Lower lobe of right lung (tissue), 2 donors: ENCODE measurements around the gene DNM3. TPM values are rescaled to one million over a fixed set of nuclear protein-coding genes. Genes with fewer than 3 reads are reported as not detected.
A peak's percentile ranks its signal among the peaks of the same experiment; 100 is the strongest.

Experiments
- ATAC-seq, 2 donors: fragments of 200-7000 bp; cut with Tn5 transposase; one replicate each; pipeline ENCODE4 v1.9.1; 2020 to 2022; ENCODE audit warnings: mild to moderate bottlenecking in 2 of 2, moderate library complexity in 2 of 2
- DNase-seq: peaks from one replicate; pipeline ENCODE4 v3.0.0-alpha.2; 2020
- H3K27ac ChIP-seq: fragments of 200-600 bp; one replicate; pipeline ENCODE4 v1.8.0; 2022
- H3K27me3 ChIP-seq: fragments of 200-600 bp; one replicate; pipeline ENCODE4 v1.8.0; 2022; ENCODE audit warnings: low read depth
- H3K36me3 ChIP-seq: fragments of 200-600 bp; one replicate; pipeline ENCODE4 v1.8.0; 2022; ENCODE audit warnings: mild to moderate bottlenecking
- H3K4me1 ChIP-seq: fragments of 200-600 bp; one replicate; pipeline ENCODE4 v1.8.0; 2022
- H3K4me3 ChIP-seq: fragments of 200-600 bp; one replicate; pipeline ENCODE4 v1.8.0; 2022; ENCODE audit warnings: mild to moderate bottlenecking
- H3K9me3 ChIP-seq: fragments of 200-600 bp; one replicate; pipeline ENCODE4 v1.8.0; 2022
- CTCF ChIP-seq: fragments of 200-600 bp; IDR thresholded peaks from one replicate; pipeline ENCODE4 v1.8.0; 2022; ENCODE audit warnings: antibody characterized with exemption, mild to moderate bottlenecking
- intact Hi-C: fragments of 100-400 bp; cut with DNase I; formaldehyde crosslinking; loops from one replicate; pipeline ENCODE4 v1.11.0; 2022
- total RNA-seq: library from RNA; stranded (reverse); fragmentation: NEBNext Ultra II Directional; extraction: Animal tissue kit (Norgen Biotek cat#: 25700); gene quantifications from one replicate; pipeline ENCODE4 v1.2.1, GENCODE V29; 2021
- donor health status: DM: no; HTN: yes; CAD: no; lungs with severe emphysema.

DNM3 gene
- total RNA-seq, 1 donor from 2014 or later = 12.4 TPM

DNA sequence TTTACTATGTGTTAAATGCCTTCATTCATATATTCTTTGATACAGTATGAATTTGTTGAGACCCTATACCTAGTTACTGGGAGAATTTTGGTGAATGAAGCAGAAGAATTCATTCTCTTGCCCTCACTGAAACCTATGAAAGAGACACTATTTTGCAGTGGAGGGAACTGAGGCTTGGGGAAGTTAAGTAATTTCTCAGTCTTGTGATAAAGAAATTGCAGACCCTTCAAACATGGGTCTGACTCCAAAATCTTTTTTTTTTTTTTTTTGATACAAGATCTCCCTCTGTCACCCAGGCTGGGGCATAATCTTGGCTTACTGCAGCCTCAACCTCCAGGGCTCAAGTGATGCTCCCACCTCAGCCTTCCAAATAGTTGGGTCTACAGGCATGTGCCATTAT lies 132.1 kb downstream of the DNM3 start:
- TF ChIP-seq CTCF = no peak
- Histone ChIP-seq H3K4me1 (no peaks in the 10 kb centered on the region), H3K9me3 (no peaks in the 10 kb centered on the region), H3K36me3 (no peaks in the 10 kb centered on the region), H3K27ac (no peak overlapping the region), H3K4me3 (no peak overlapping the region), H3K27me3 (no peaks in the 10 kb centered on the region)
- DNase-seq = no peak
- ATAC-seq = no peak
- intact Hi-C loops = no loop called here

DNA sequence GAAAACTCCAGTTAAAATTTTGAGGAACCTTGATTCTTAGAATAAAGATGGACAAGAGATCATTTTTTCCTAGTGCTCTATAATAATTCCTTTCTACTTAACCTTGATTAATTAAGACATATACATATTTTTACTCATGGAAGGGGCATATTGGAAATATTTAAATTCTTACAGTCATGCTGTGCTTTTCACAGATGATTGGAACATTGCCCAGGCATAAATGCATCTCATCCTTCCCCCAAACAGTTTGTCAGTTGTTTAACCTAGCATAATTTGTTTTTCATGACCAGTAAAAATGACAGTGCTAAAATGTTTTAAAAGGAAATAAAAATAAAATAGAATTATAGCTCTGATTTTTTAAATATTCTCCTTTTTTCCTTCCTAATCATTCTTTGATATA lies 140.0 kb downstream of the DNM3 start:
- ATAC-seq = no peak
- no peak overlapping the region for H3K4me3 ChIP-seq
- DNase-seq = no peak

GRCh38 chr1:171983584-171983983 lies 142.3 kb downstream of the DNM3 start:
- Histone ChIP-seq H3K36me3 (peaks cover 7% of the 10 kb centered on the region), H3K27ac (no peak overlapping the region), H3K4me1 (no peaks in the 10 kb centered on the region), H3K9me3 (no peaks in the 10 kb centered on the region), H3K27me3 (no peaks in the 10 kb centered on the region), H3K4me3 (no peak overlapping the region)
- DNase-seq = no peak
- peak; percentile 30 to 54 for ATAC-seq
- intact Hi-C loops = no loop called here
- TF ChIP-seq CTCF = peak; percentile 22

More for the DNA sequence above, 140.0 kb downstream of the DNM3 start:
- intact Hi-C loops = no loop called here
- no peaks in the 10 kb centered on the region for H3K36me3 ChIP-seq
- no peaks in the 10 kb centered on the region for H3K27me3 ChIP-seq
- no peaks in the 10 kb centered on the region for H3K9me3 ChIP-seq
- no peak for TF ChIP-seq CTCF
- H3K4me1 ChIP-seq = no peaks in the 10 kb centered on the region
- no peak overlapping the region for H3K27ac ChIP-seq

GRCh38 chr1:171984262-171984661 lies 143.0 kb downstream of the DNM3 start:
- Histone ChIP-seq H3K27me3 (no peaks in the 10 kb centered on the region), H3K4me1 (no peaks in the 10 kb centered on the region), H3K9me3 (no peaks in the 10 kb centered on the region), H3K4me3 (no peak overlapping the region), H3K36me3 (peaks cover 11% of the 10 kb centered on the region), H3K27ac (no peak overlapping the region)
- no peak for TF ChIP-seq CTCF
- no peak for DNase-seq
- intact Hi-C loops = no loop called here
- no peak for ATAC-seq

DNA sequence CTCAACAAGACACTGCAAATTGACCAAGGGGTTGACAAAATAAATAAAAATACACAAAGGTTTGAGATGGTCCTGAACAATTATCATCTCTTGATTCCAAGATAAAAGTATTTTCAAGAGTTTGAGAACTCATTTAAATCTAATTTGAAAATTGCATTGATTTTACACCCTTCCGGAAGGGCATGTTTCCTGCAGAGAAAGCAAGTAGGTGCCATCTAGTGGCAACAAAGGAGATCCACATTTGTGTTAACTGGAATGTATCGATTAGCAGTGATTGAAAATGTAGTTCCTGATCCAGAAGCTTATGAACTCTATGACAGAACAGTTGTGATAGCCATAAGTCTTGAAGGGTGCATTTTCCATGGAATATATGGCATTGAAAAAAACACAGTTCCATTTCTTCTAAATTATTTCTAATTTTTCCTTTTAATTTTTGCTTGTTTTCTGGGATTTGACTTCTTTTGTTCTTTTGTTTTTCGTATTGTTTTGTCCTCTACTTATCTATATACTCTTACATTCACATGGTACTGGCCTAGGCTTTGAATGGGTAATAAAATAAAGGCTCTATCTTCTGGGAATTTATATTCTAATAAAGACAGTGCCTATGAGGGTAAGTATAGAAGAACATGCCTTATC lies 143.7 kb downstream of the DNM3 start:
- ATAC-seq (peak in 1 of 2 donors; percentile 71), DNase-seq (no peak)
- Histone ChIP-seq H3K36me3 (peaks cover 11% of the 10 kb centered on the region), H3K27ac (no peak overlapping the region), H3K4me1 (no peaks in the 10 kb centered on the region), H3K4me3 (no peak overlapping the region), H3K27me3 (no peaks in the 10 kb centered on the region), H3K9me3 (no peaks in the 10 kb centered on the region)
- intact Hi-C loops = loop anchor here (5.0 kb wide), 1 partner anchor 183 kb away; no protein-coding TSS in a partner anchor
- peak; percentile 76 for TF ChIP-seq CTCF
